C4-2B (cell line): ENCODE data around the gene RARG.

Experiments used
- H3K27ac ChIP-seq: fragments of 450-650 bp; 2 replicates; pipeline ENCODE4 v1.5.1; 2017
- CTCF ChIP-seq: fragments of 450-650 bp; conservative IDR thresholded peaks from 2 replicates; pipeline ENCODE4 v1.5.1; 2017; ENCODE audit warnings: mild to moderate bottlenecking
- ZFX ChIP-seq: fragments of 450-650 bp; IDR thresholded peaks from 2 replicates; pipeline ENCODE4 v1.6.1; 2017

RARG gene

DNA sequence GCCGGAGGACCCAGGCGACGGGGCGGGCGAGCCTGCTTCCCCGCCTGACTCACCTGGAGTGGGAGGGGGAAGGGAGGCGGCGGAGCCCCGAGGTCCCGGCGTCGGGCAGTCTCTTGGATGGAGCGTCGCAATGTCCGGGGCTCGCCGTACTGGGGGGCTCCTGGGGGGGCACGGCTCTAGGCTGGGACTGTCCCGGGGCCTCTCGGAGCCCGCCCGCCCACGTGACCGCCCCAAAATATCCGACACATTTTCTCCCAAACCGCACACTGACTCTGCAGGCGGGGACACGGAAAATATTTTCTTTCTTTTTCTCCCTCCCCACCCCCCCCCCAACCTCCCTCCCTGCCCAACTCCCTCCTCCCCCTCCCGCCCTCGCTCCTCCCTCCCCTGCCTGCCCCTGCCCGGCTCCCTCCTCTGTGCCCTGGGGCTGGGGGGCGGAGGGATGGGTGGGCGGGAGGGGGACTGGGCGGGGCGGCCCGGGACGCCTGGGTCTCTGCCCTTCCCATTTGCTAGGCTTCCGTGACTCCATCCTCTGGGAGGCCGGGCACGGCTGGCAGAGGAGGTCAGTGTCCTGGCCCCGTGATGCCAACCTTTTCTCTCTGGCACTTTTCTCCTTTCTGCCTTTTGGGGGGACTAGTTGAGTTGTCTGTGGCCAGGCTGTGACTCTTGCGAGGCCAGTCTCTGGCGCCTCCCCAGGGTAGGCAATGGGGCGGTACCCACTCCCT, at the start of gene RARG:
Gene RARG (minus strand): TSS at position 289 of the 725 bp plus-strand sequence. CDS start 4,664 bp downstream, outside the sequence.
- no peak for TF ChIP-seq ZFX
- TF ChIP-seq CTCF = no peak
- H3K27ac ChIP-seq = peak within 1 kb of the TSS; percentile 86

GRCh38 chr12:53279888-53280498, 48.0 kb upstream of the RARG start:
- no peak overlapping the region for H3K27ac ChIP-seq

DNA sequence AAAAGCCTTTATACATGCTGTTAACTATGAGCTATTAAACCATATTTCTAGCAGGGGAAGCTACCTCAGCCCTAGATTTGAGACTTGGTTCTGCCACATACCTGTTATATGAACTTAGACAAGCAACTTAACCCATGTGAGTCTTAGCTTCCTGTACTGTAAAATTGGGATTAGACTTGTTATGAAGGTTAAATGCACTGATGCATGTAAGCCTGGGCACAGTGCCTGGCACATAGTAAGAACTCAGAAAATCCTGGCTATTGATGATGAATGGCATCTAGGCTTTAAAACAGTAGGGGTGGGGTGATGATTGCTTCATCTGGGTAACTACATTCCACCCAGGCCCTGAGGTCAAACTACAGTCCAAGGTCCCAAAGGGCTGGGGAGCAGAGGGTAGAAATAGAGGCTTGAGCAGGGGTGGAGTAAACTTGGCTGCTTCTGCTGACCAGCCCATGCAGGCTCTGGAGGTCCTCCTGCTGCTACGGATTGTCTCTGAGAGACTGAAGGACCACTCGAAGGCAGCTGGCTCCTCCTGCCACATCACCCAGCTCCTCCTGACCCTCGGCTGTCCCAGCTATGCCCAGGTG, 47.4 kb upstream of the RARG start:
- H3K27ac ChIP-seq = no peak overlapping the region
- TF ChIP-seq ZFX (no peak), CTCF (no peak)

More at GRCh38 chr12:53279888-53280498, 48.0 kb upstream of the RARG start:
- TF ChIP-seq ZFX (no peak), CTCF (no peak)

DNA sequence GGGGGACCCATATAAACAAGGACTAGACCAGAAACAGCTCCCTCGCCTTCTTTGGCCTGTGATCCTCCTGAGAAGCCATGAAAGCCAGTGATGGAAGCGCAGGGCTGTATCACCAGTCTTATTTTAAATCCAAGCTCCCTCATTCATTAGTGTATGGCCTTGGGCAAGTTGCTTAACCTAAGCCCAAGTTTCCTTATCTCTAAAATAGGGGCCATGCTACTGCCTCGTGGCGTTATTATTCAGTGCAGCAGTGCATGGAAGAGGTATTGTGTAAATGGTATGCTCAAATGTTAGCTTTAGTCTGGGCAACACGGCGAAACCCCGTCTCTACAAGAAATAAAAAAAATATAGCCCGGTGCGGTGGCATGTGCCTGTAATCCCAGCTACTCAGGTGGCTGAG, 46.0 kb upstream of the RARG start:
- TF ChIP-seq CTCF (no peak), ZFX (no peak)
- no peak overlapping the region for H3K27ac ChIP-seq

DNA sequence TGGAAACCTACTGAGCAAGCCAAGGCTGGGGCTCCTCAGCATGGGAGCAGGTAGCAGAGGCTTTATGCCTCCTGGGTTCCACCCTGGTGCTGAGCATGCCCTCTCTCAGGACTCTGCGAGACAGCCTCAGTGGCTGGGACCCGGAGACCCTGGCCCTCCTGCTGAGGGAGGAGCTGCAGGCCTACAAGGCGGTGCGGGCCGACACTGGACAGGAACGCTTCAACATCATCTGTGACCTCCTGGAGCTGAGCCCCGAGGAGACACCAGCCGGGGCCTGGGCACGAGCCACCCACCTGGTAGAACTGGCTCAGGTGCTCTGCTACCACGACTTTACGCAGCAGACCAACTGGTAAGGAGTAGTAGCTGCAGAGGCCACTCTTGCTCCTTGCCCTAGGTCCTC, 44.5 kb upstream of the RARG start:
- no peak overlapping the region for H3K27ac ChIP-seq
- TF ChIP-seq ZFX = no peak
- TF ChIP-seq CTCF = no peak

GRCh38 chr12:53274445-53274844, 42.4 kb upstream of the RARG start:
- H3K27ac ChIP-seq = no peak overlapping the region
- TF ChIP-seq ZFX (no peak), CTCF (no peak)
